Peyer's patch (tissue), 4 donors: ENCODE results near the gene KRT3. TPM values are rescaled to one million over a fixed set of nuclear protein-coding genes. Genes with fewer than 3 reads are reported as not detected.

Source experiments
- DNase-seq, 3 donors: peaks; one replicate each; pipeline ENCODE4 v3.0.0-alpha.2; 2017 to 2019
- H3K27ac ChIP-seq, 4 donors: fragments of 200-600 bp; sonication (generic); one replicate each; pipeline ENCODE4 v1.5.1; 2016 to 2019
- H3K27me3 ChIP-seq, 2 donors: fragments of 200-600 bp; sonication (generic); one replicate each; pipeline ENCODE4 v1.5.1; 2019
- H3K36me3 ChIP-seq, 3 donors: fragments of 200-600 bp; sonication (generic); one replicate each; pipeline ENCODE4 v1.5.1; 2016 to 2019
- H3K4me1 ChIP-seq, 4 donors: fragments of 200-600 bp; sonication (generic); one replicate each; pipeline ENCODE4 v1.5.1; 2016 to 2019
- H3K4me3 ChIP-seq, 4 donors: fragments of 200-600 bp; sonication (generic); 1 replicate in 3 of 4; 2 replicates in 1 of 4; pipeline ENCODE4 v1.5.1; 2016 to 2019; ENCODE audit warnings: mild to moderate bottlenecking in 1 of 4
- H3K9me3 ChIP-seq, 4 donors: fragments of 200-600 bp; sonication (generic); one replicate each; pipeline ENCODE4 v1.5.1; 2016 to 2019; ENCODE audit warnings: mild to moderate bottlenecking in 1 of 4
- POLR2A ChIP-seq, 2 donors: fragments of 450-650 bp; IDR thresholded peaks; one replicate each; pipeline ENCODE4 v1.5.1; 2017; ENCODE audit warnings: antibody characterized with exemption in 2 of 2, mild to moderate bottlenecking in 2 of 2, moderate library complexity in 2 of 2
- total RNA-seq, 4 donors: library from RNA; depleted of rRNA; stranded (reverse); fragments of >200 nt; gene quantifications; one replicate each; pipeline ENCODE4 v1.1.0, GENCODE V29; 2016
- TF ChIP-seq, protein P1 (sequence below), 6 experiments: fragments of 450-650 bp in 4 of 6; fragments of 200-600 bp in 2 of 6; sonication (generic) in 1 of 6; IDR thresholded peaks; one replicate each; pipeline ENCODE4 v1.5.1; 2017 to 2019; ENCODE audit warnings: antibody characterized with exemption in 6 of 6, mild to moderate bottlenecking in 3 of 6, moderate library complexity in 1 of 6

Gene KRT3
- total RNA-seq, 4 donors from 2014 or later, result not detected

DNA sequence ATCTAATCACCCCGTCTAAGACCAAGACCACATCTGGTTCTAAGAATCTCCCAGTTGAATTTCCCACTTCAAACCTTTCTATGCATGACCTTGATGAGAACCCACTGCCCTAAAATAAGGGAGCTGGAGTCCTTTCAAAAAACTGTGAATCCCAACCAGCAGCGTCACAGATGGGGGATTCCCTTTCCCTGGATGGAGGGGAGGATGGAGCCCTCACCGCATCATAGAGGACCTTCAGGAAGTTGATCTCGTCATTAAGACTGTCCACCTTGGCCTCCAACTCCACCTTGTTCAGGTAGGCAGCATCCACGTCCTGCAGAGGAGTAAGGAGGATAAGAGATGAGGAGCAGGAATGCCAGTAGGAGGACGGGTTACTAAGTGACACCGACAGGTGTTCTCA is 13.2 kb upstream of the KRT3 start:
- DNase-seq, result no peak

DNA sequence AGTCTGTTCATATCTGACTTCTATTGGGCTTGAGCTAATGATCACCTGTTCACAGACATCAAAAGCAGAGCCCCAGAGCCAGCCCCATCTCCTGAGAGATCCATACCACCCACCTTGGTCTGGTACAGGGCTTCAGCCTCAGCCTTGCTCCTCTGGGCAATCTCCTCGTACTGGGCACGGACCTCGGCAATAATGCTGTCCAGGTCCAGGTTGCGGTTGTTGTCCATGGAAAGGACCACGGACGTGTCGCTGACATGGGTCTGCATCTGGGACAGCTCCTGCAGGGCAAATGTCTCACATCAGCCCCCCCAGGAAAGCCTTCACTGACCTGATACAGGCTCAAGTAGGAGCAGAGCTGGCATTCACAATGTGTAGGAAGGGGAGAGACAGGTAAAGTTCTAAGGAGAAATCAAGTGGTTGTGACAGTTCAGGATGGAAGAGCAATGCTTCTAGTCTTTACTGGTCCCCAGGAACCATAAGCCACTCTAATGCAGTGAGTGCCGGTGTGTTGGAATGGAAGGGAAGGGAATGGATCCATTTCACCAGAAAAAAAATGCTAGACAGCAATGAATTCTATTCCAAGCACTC is 12.8 kb upstream of the KRT3 start:
- Histone ChIP-seq H3K27ac (no peak overlapping the region), H3K4me1 (no peaks in the 10 kb centered on the region), H3K9me3 (no peaks in the 10 kb centered on the region), H3K27me3 (no peaks in the 10 kb centered on the region), H3K4me3 (no peak overlapping the region), H3K36me3 (no peaks in the 10 kb centered on the region)
- TF ChIP-seq POLR2A (IDR thresholded peaks at IDR 0.05), result no peak
- TF ChIP-seq, protein P1, sequence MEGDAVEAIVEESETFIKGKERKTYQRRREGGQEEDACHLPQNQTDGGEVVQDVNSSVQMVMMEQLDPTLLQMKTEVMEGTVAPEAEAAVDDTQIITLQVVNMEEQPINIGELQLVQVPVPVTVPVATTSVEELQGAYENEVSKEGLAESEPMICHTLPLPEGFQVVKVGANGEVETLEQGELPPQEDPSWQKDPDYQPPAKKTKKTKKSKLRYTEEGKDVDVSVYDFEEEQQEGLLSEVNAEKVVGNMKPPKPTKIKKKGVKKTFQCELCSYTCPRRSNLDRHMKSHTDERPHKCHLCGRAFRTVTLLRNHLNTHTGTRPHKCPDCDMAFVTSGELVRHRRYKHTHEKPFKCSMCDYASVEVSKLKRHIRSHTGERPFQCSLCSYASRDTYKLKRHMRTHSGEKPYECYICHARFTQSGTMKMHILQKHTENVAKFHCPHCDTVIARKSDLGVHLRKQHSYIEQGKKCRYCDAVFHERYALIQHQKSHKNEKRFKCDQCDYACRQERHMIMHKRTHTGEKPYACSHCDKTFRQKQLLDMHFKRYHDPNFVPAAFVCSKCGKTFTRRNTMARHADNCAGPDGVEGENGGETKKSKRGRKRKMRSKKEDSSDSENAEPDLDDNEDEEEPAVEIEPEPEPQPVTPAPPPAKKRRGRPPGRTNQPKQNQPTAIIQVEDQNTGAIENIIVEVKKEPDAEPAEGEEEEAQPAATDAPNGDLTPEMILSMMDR (IDR thresholded peaks at IDR 0.05), result no peak
- no peak for DNase-seq

More for the DNA sequence above, 13.2 kb upstream of the KRT3 start:
- TF ChIP-seq, protein P1 (IDR thresholded peaks at IDR 0.05), result no peak
- no peak for TF ChIP-seq POLR2A (IDR thresholded peaks at IDR 0.05)
- no peaks in the 10 kb centered on the region for H3K9me3 ChIP-seq
- H3K4me1 ChIP-seq, result no peaks in the 10 kb centered on the region
- no peak overlapping the region for H3K27ac ChIP-seq
- H3K36me3 ChIP-seq, result no peaks in the 10 kb centered on the region
- no peak overlapping the region for H3K4me3 ChIP-seq
- no peaks in the 10 kb centered on the region for H3K27me3 ChIP-seq

DNA sequence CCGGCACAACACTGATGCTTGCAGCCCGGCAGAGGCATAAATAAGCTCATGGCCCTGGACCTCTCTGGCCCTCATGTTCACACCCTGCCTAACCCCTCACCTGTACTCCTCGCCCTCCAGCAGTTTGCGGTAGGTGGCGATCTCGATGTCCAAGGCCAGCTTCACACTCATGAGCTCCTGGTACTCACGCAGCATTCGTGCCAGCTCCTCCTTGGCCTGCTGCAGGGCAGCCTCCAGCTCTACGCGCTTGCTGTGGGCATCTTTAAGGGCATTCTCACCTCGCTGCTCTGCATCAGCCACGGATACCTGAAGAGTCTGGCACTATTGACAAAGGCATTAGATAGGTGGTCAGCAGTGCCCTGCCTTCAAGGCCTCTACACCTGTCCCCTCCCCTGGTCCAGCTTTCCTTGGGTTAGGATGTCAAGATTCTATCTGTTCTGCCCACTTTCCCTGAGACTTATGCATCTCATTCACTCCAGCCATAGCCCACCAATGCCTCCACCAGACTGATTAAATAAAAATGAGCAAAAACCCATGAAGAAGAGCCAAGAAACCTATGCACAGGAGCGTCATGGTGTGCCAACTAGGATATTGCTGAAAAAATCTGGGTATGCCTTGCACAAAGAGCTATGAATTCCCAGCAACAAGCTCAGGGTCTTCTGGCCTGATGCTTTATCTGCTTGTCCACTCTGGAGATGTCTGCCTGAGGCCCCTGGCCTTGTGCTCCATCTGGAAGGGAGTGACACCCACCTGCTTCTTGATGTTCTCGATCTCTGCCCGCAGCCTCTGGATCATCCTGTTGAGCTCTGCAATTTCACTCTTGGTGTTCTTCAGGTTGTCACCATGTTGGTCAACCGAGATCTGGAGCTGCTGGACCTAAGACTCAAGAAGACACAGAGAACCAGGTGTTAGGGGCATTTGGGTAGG is 11.9 kb upstream of the KRT3 start:
- no peaks in the 10 kb centered on the region for H3K27me3 ChIP-seq
- H3K36me3 ChIP-seq, result no peaks in the 10 kb centered on the region
- TF ChIP-seq, protein P1 (IDR thresholded peaks at IDR 0.05), result no peak
- TF ChIP-seq POLR2A (IDR thresholded peaks at IDR 0.05), result no peak
- no peaks in the 10 kb centered on the region for H3K4me1 ChIP-seq
- no peak for DNase-seq
- H3K27ac ChIP-seq, result no peak overlapping the region
- no peak overlapping the region for H3K4me3 ChIP-seq
- no peaks in the 10 kb centered on the region for H3K9me3 ChIP-seq

DNA sequence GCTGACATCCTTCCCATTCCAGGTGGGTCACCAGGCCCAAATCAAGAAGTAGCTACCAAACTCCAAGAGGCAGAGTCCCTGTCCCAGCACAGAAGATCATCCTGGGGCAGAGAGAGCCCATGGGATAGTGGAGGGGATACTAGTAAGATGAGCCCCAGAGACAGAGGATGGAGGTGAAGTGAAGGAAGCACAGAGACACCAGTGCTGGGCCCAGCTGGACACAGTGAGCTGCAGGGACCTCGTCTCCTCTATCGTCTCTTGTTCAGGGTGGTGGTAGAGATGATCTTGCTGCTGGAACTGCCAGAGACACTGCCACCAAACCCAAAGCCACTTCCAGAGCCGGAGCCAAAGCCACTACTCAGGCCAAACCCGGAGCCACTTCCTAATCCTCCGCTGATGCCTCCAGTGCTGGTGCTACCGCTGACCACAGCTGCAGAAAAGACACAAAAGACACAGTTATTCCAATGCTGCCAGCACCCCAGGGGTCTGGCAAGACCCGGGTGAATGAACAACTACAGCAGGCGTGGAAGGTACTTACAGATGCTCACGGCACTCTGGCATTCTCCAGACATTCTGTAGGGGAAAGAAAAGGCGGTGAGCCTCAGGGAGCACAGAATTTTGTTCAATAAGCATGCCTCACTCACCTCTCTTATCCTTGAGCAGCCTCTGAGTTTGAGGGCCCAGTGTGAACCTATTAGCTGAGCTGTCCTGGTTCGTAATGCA is 11.1 kb upstream of the KRT3 start:
- no peak overlapping the region for H3K4me3 ChIP-seq
- no peaks in the 10 kb centered on the region for H3K27me3 ChIP-seq
- H3K9me3 ChIP-seq, result no peaks in the 10 kb centered on the region
- H3K27ac ChIP-seq, result no peak overlapping the region
- DNase-seq, result no peak
- H3K36me3 ChIP-seq, result no peaks in the 10 kb centered on the region
- H3K4me1 ChIP-seq, result no peaks in the 10 kb centered on the region
- no peak for TF ChIP-seq POLR2A (IDR thresholded peaks at IDR 0.05)
- TF ChIP-seq, protein P1 (IDR thresholded peaks at IDR 0.05), result no peak

DNA sequence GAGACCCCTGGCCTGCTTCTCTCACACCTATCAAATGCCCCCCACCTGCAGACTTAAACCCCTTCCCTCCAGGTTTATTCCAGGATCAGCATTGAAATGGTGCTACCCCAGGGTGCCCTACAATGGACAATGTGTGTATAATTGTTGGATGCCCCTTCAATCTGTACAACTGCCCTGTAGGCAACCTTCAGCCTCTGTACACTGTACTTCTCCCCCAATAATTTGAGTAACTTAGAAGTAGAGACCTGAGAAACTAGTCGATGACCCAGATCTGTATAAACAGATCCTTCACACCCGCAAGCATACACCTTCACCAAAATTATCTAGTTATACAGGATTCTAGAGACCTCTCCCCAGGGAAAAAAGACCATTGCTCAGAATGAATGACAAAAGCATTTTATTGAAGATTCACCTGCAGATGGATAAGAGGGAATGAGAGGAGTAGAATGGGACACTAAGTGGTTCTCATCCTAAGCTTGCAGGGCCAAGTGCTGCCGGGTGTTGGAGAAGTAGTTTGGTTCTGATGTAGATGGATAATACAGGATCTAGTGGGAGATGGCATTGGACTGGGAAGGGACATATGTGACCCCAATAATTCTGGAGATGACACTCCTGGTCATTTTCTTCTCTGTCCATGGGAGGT is 10.4 kb upstream of the KRT3 start:
- TF ChIP-seq, protein P1 (IDR thresholded peaks at IDR 0.05), result no peak
- no peak for TF ChIP-seq POLR2A (IDR thresholded peaks at IDR 0.05)
- H3K9me3 ChIP-seq, result no peaks in the 10 kb centered on the region
- H3K27me3 ChIP-seq, result no peaks in the 10 kb centered on the region
- H3K27ac ChIP-seq, result no peak overlapping the region
- H3K36me3 ChIP-seq, result no peaks in the 10 kb centered on the region
- no peak for DNase-seq
- no peak overlapping the region for H3K4me3 ChIP-seq
- H3K4me1 ChIP-seq, result no peaks in the 10 kb centered on the region
